ENCODE data around the gene GREB1. TPM values are rescaled to one million over a fixed set of nuclear protein-coding genes. Genes with fewer than 3 reads are reported as not detected.

The GREB1 gene
- total RNA-seq, 1 experiment from 2014 or later: 6.2 TPM

DNA sequence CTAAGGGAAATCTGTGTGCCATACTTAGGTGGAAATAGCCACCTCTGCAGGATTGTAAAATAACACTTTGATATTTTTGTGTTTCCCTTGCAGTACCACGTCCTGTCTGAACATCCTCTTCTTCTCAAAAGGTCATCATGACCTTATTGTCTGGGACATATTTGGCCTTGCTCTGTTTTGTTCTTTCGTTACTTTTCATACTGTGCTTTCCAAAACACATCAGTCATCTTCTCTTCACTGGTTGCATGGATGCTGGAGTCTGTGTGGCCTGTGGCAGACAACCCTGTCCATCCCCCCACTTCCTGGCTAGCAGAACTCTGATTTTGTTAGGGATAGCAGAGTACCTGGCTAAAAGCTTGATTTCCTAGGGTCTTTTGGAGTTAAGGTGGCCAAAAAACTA is 9.4 kb upstream of the GREB1 start:
- H3K27me3 ChIP-seq (ENCODE audit: insufficient read depth, low read length): no peaks in the 10 kb centered on the region
- POLR2A ChIA-PET: no interaction called here

More for the DNA sequence above, 9.4 kb upstream of the GREB1 start:
- H3K9ac ChIP-seq (ENCODE audit: low read length): no peak overlapping the region
- no peak overlapping the region for H3K27ac ChIP-seq (ENCODE audit: low read depth, low read length)
- H3K79me2 ChIP-seq (ENCODE audit: insufficient read depth, low read length): no peaks in the 10 kb centered on the region
- no peaks in the 10 kb centered on the region for H3K9me3 ChIP-seq (ENCODE audit: control insufficient read depth in 1 of 2, insufficient read depth in 1 of 2, low read depth in 1 of 2, low read length in 2 of 2)
- no peaks in the 10 kb centered on the region for H4K20me1 ChIP-seq (ENCODE audit: insufficient read depth)
- no peak overlapping the region for H2AFZ ChIP-seq (ENCODE audit: low read depth, low read length, poor library complexity, severe bottlenecking)
- DNase-seq (ENCODE audit: low read depth, low spot score): no peak
- no peaks in the 10 kb centered on the region for H3K4me1 ChIP-seq (ENCODE audit: control insufficient read depth in 1 of 2, insufficient read depth in 2 of 2, low read length in 2 of 2)
- H3K4me2 ChIP-seq (ENCODE audit: low read length): no peak overlapping the region
- ATAC-seq: no peak
- TF ChIP-seq JUND (IDR thresholded peaks at IDR 0.05): no peak
- TF ChIP-seq, protein P1, sequence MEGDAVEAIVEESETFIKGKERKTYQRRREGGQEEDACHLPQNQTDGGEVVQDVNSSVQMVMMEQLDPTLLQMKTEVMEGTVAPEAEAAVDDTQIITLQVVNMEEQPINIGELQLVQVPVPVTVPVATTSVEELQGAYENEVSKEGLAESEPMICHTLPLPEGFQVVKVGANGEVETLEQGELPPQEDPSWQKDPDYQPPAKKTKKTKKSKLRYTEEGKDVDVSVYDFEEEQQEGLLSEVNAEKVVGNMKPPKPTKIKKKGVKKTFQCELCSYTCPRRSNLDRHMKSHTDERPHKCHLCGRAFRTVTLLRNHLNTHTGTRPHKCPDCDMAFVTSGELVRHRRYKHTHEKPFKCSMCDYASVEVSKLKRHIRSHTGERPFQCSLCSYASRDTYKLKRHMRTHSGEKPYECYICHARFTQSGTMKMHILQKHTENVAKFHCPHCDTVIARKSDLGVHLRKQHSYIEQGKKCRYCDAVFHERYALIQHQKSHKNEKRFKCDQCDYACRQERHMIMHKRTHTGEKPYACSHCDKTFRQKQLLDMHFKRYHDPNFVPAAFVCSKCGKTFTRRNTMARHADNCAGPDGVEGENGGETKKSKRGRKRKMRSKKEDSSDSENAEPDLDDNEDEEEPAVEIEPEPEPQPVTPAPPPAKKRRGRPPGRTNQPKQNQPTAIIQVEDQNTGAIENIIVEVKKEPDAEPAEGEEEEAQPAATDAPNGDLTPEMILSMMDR (IDR thresholded peaks at IDR 0.05 in 2 of 3, conservative IDR thresholded peaks at IDR 0.05 in 1 of 3; ENCODE audit: borderline replicate concordance in 1 of 3, insufficient read depth in 1 of 3, low read depth in 2 of 3, low read length in 2 of 3): no peak
- TF ChIP-seq FOSL1 (IDR thresholded peaks at IDR 0.05; ENCODE audit: low read depth): no peak
- TF ChIP-seq ZNF274 (IDR thresholded peaks at IDR 0.05; ENCODE audit: low read depth, low read length): no peak
- TF ChIP-seq SP1 (IDR thresholded peaks at IDR 0.05; ENCODE audit: low read depth): no peak
- TF ChIP-seq EGR1 (IDR thresholded peaks at IDR 0.05; ENCODE audit: low read depth): no peak
- TF ChIP-seq ZFX (IDR thresholded peaks at IDR 0.05): no peak
- TF ChIP-seq CEBPB (IDR thresholded peaks at IDR 0.05; ENCODE audit: low read depth): no peak
- TF ChIP-seq CBX3 (IDR thresholded peaks at IDR 0.05; ENCODE audit: low read depth): no peak
- no peak for TF ChIP-seq REST (IDR thresholded peaks at IDR 0.05; ENCODE audit: low read depth)
- no peak for TF ChIP-seq RAD21 (IDR thresholded peaks at IDR 0.05; ENCODE audit: low read depth)
- TF ChIP-seq ZBTB33 (IDR thresholded peaks at IDR 0.05; ENCODE audit: extremely low read depth, insufficient replicate concordance, low read length): no peak
- no peak for TF ChIP-seq MAX (IDR thresholded peaks at IDR 0.05)
- TF ChIP-seq TCF7L2 (IDR thresholded peaks at IDR 0.05; ENCODE audit: borderline replicate concordance, extremely low read depth, insufficient read depth, insufficient read length): no peak
- TF ChIP-seq ELF1 (IDR thresholded peaks at IDR 0.05; ENCODE audit: borderline replicate concordance, low read depth): no peak
- no peak for TF ChIP-seq EZH2 (IDR thresholded peaks at IDR 0.05)
- no peak for TF ChIP-seq SRF (IDR thresholded peaks at IDR 0.05; ENCODE audit: low read depth)
- no peaks in the 10 kb centered on the region for H3K9me2 ChIP-seq (ENCODE audit: insufficient read depth)
- no peak overlapping the region for H3K4me3 ChIP-seq (replicated peaks in 1 of 2; ENCODE audit: low read depth in 1 of 2, low read length in 2 of 2)
- intact Hi-C loops (cut with micrococcal nuclease): no loop called here
- H3K36me3 ChIP-seq (ENCODE audit: control insufficient read depth in 1 of 2, insufficient read depth in 2 of 2, low read length in 2 of 2): no peaks in the 10 kb centered on the region
- ChIA-PET CTCF (no interaction called here), RAD21 (ENCODE audit: low non-redundant PET in 1 of 2, low total read pairs in 2 of 2, uncharacterized antibody in 2 of 2, unreplicated experiment in 2 of 2) (no interaction called here)
- no TSS peak for BruUV-seq (replicated peaks)
